Measurements from ENCODE around the gene FARP1.

FARP1 gene

GRCh38 chr13:98285317-98285716, 142.4 kb downstream of the FARP1 start:
- FAIRE-seq (peak; percentile 75), DNase-seq (ENCODE audit: insufficient read length, low spot score) (no peak)
- no peak for TF ChIP-seq CTCF (IDR thresholded peaks at IDR 0.05; ENCODE audit: insufficient read depth, missing control alignments)

GRCh38 chr13:98285852-98286594, 143.1 kb downstream of the FARP1 start:
- DNase-seq (ENCODE audit: insufficient read length, low spot score): no peak
- FAIRE-seq: peak; percentile 38
- TF ChIP-seq CTCF (IDR thresholded peaks at IDR 0.05; ENCODE audit: insufficient read depth, missing control alignments): no peak

GRCh38 chr13:98286799-98287198, 143.9 kb downstream of the FARP1 start:
- DNase-seq (ENCODE audit: insufficient read length, low spot score): no peak
- no peak for TF ChIP-seq CTCF (IDR thresholded peaks at IDR 0.05; ENCODE audit: insufficient read depth, missing control alignments)
- FAIRE-seq: peak; percentile 77

- DNase-seq (ENCODE audit: insufficient read length, low spot score) (no peak), FAIRE-seq (no peak)
- TF ChIP-seq CTCF (IDR thresholded peaks at IDR 0.05; ENCODE audit: insufficient read depth, missing control alignments): no peak
Observed at GRCh38 chr13:98288211-98288610, 145.3 kb downstream of the FARP1 start.

GRCh38 chr13:98289339-98289945, 146.5 kb downstream of the FARP1 start:
- TF ChIP-seq CTCF (IDR thresholded peaks at IDR 0.05; ENCODE audit: insufficient read depth, missing control alignments): no peak
- DNase-seq (ENCODE audit: insufficient read length, low spot score): peak; percentile 38
- FAIRE-seq: peak; percentile 97

- FAIRE-seq (no peak), DNase-seq (ENCODE audit: insufficient read length, low spot score) (no peak)
- TF ChIP-seq CTCF (IDR thresholded peaks at IDR 0.05; ENCODE audit: insufficient read depth, missing control alignments): no peak
Observed at GRCh38 chr13:98290261-98290660, 147.4 kb downstream of the FARP1 start.

- DNase-seq (ENCODE audit: insufficient read length, low spot score): no peak
- TF ChIP-seq CTCF (IDR thresholded peaks at IDR 0.05; ENCODE audit: insufficient read depth, missing control alignments): no peak
- FAIRE-seq: no peak
Observed at GRCh38 chr13:98291658-98292057, 148.8 kb downstream of the FARP1 start.
